OCI-LY7 (cell line): Measurements from ENCODE around the gene MLLT3. TPM values are rescaled to one million over a fixed set of nuclear protein-coding genes. Genes with fewer than 3 reads are reported as not detected.
"Not testable (repeated sequence)": the region's sequence is repeated elsewhere in the genome, so short reads cannot be mapped to it uniquely, and the experiment has no call there.

Source experiments
- BruUV-seq: library from RNA; stranded (reverse); fragments of 400-500 nt; replicated peaks from 2 replicates; lab custom pipeline; 2021; lab: Mats Ljungman, UMichigan
- CTCF ChIA-PET: fragments of 300-600 bp; sonication (Branson Sonifier 250); formaldehyde crosslinking; loops from one replicate; lab custom pipeline; 2022; ENCODE audit warnings: antibody characterized with exemption; ENCODE audit not compliant: unreplicated experiment; lab: Charles Lee
- POLR2A ChIA-PET: fragments of 300-600 bp; sonication (Branson Sonifier 250); formaldehyde crosslinking; loops from one replicate; lab custom pipeline; 2022; ENCODE audit warnings: antibody characterized with exemption; lab: Charles Lee
- DNase-seq: peaks from one replicate; pipeline ENCODE4 v3.0.0-alpha.2; 2015; ENCODE audit warnings: low spot score
- H2AFZ ChIP-seq: fragments of 200-600 bp; sonication (generic), shearing (Covaris generic); 2 replicates; pipeline ENCODE4 v1.6.1; 2014; ENCODE audit warnings: mild to moderate bottlenecking, antibody characterized with exemption, low read length, moderate library complexity
- H3K27ac ChIP-seq: fragments of 200-600 bp; sonication (generic); 2 replicates; pipeline ENCODE4 v1.5.1; 2014; ENCODE audit warnings: mixed run types, low read depth, mild to moderate bottlenecking, moderate library complexity, low read length, inconsistent platforms; ENCODE audit not compliant: poor library complexity, severe bottlenecking
- H3K36me3 ChIP-seq: fragments of 200-600 bp; sonication (generic); 2 replicates; pipeline ENCODE4 v1.6.1; 2014; ENCODE audit warnings: mild to moderate bottlenecking, antibody characterized with exemption, low read length, moderate library complexity, mixed read lengths; ENCODE audit not compliant: insufficient read depth
- H3K4me1 ChIP-seq: fragments of 200-600 bp; sonication (generic); 2 replicates; pipeline ENCODE4 v1.5.1; 2014; ENCODE audit warnings: mild to moderate bottlenecking, low read length; ENCODE audit not compliant: insufficient read depth, poor library complexity, severe bottlenecking
- H3K4me2 ChIP-seq: fragments of 200-600 bp; sonication (generic); 2 replicates; pipeline ENCODE4 v1.6.1; 2014; ENCODE audit warnings: mild to moderate bottlenecking, low read length
- H3K4me3 ChIP-seq: fragments of 200-600 bp; sonication (generic); 2 replicates; pipeline ENCODE4 v1.5.1; 2014; ENCODE audit warnings: mild to moderate bottlenecking, low read depth, low read length; ENCODE audit not compliant: poor library complexity, severe bottlenecking
- H3K79me2 ChIP-seq: fragments of 200-600 bp; sonication (generic); 2 replicates; pipeline ENCODE4 v1.6.1; 2016; ENCODE audit warnings: low read depth, mild to moderate bottlenecking, low read length, moderate library complexity, mixed read lengths; ENCODE audit not compliant: insufficient read depth
- H3K9me2 ChIP-seq: fragments of 200-600 bp; sonication (generic); 2 replicates; pipeline ENCODE4 v1.6.1; 2016; ENCODE audit warnings: mild to moderate bottlenecking, low read length, mixed read lengths; ENCODE audit not compliant: insufficient read depth
- H3K9me3 ChIP-seq: fragments of 200-600 bp; sonication (generic); 2 replicates; pipeline ENCODE4 v1.6.1; 2014; ENCODE audit warnings: mild to moderate bottlenecking, mixed run types, low read length, mixed read lengths
- H4K20me1 ChIP-seq: fragments of 200-600 bp; sonication (generic); 2 replicates; pipeline ENCODE4 v1.6.1; 2014; ENCODE audit warnings: mild to moderate bottlenecking, antibody characterized with exemption, low read length, moderate library complexity, mixed read lengths; ENCODE audit not compliant: insufficient read depth
- CTCF ChIP-seq: fragments of 200-600 bp; sonication (generic); conservative IDR thresholded peaks from 2 replicates; pipeline ENCODE4 v1.5.1; 2014; ENCODE audit warnings: mild to moderate bottlenecking, antibody characterized with exemption, low read length, moderate library complexity, mixed read lengths
- EZH2phosphoT487 ChIP-seq: fragments of 200-600 bp; sonication (generic); IDR thresholded peaks from 2 replicates; pipeline ENCODE4 v1.6.1; 2018; ENCODE audit warnings: low read depth, borderline replicate concordance, mild to moderate bottlenecking, mixed run types, antibody characterized with exemption, low read length, moderate library complexity, mixed read lengths
- intact Hi-C: fragments of 100-400 bp; cut with micrococcal nuclease; formaldehyde crosslinking; loops from one replicate; pipeline ENCODE4 v1.10.0; 2022; ENCODE audit not compliant: unreplicated experiment
- total RNA-seq, 2 experiments: library from RNA; depleted of rRNA in 1 of 2; stranded (reverse); fragments of >200 nt in 1 of 2; shearing (Covaris generic) in 1 of 2; gene quantifications; 2 replicates each; pipeline ENCODE4 v1.2.3, GENCODE V29; 2014 to 2022

MLLT3 gene
- total RNA-seq, 2 experiments from 2014 or later = 7.1 to 9.9 TPM

GRCh38 chr9:20584968-20585643, 37.2 kb downstream of the MLLT3 start:
- intact Hi-C loops = no loop called here
- no peaks in the 10 kb centered on the region for H3K36me3 ChIP-seq
- no peaks in the 10 kb centered on the region for H3K4me1 ChIP-seq
- no peak overlapping the region for H3K4me2 ChIP-seq
- H2AFZ ChIP-seq = no peak overlapping the region
- POLR2A ChIA-PET = no interaction called here
- no peaks in the 10 kb centered on the region for H3K79me2 ChIP-seq
- no TSS peak for BruUV-seq
- TF ChIP-seq EZH2phosphoT487 = no peak
- TF ChIP-seq CTCF = no peak
- no peak for DNase-seq
- no peaks in the 10 kb centered on the region for H4K20me1 ChIP-seq
- no peak overlapping the region for H3K4me3 ChIP-seq
- H3K9me2 ChIP-seq = no peaks in the 10 kb centered on the region
- no peak overlapping the region for H3K27ac ChIP-seq
- CTCF ChIA-PET = no interaction called here
- H3K9me3 ChIP-seq = no peaks in the 10 kb centered on the region

- CTCF ChIA-PET, intact Hi-C loops, BruUV-seq, H3K9me2 ChIP-seq, H2AFZ ChIP-seq, POLR2A ChIA-PET, DNase-seq, H3K4me3 ChIP-seq, H3K4me1 ChIP-seq, H3K27ac ChIP-seq, H3K79me2 ChIP-seq, H3K36me3 ChIP-seq, H3K9me3 ChIP-seq, H3K4me2 ChIP-seq, H4K20me1 ChIP-seq: not testable (repeated sequence)
Measured at GRCh38 chr9:20583088-20583487, 39.2 kb downstream of the MLLT3 start.

DNA sequence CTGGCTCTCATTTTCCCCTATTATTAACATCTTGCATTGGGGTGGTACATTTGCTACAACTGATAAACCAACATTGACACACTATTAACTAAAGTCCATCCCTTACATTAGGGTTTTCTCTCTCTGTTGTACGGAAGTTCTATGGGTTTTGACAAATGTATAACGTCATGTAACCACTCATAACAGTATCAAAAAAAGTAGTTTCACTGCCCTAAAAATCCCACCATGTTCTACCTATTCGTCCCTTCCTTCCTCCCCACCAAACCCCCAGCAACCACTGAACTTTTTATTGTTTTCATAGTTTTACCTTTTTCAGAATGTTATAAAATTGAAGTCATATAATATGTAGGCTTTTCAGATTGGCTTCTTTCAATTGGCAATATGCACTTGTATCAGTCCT, 40.1 kb downstream of the MLLT3 start:
- DNase-seq = no peak
- no TSS peak for BruUV-seq
- Histone ChIP-seq H3K27ac (no peak overlapping the region), H3K9me3 (no peaks in the 10 kb centered on the region), H4K20me1 (no peaks in the 10 kb centered on the region), H3K36me3 (no peaks in the 10 kb centered on the region), H3K79me2 (no peaks in the 10 kb centered on the region), H3K4me3 (no peak overlapping the region), H3K9me2 (no peaks in the 10 kb centered on the region), H3K4me1 (no peaks in the 10 kb centered on the region), H2AFZ (no peak overlapping the region), H3K4me2 (no peak overlapping the region)
- ChIA-PET POLR2A (no interaction called here), CTCF (no interaction called here)
- TF ChIP-seq EZH2phosphoT487 (no peak), CTCF (no peak)
- intact Hi-C loops = no loop called here
